ENCODE results near the gene AOC2.

DNA sequence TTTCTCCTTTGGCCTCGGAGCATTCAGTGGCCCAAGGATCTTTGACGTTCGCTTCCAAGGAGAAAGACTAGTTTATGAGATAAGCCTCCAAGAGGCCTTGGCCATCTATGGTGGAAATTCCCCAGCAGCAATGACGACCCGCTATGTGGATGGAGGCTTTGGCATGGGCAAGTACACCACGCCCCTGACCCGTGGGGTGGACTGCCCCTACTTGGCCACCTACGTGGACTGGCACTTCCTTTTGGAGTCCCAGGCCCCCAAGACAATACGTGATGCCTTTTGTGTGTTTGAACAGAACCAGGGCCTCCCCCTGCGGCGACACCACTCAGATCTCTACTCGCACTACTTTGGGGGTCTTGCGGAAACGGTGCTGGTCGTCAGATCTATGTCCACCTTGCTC lies 8.0 kb downstream of the AOC2 start:
- TF ChIP-seq SREBF2 (IDR thresholded peaks at IDR 0.05; ENCODE audit: low read length): no peak
- TF ChIP-seq, protein P1, sequence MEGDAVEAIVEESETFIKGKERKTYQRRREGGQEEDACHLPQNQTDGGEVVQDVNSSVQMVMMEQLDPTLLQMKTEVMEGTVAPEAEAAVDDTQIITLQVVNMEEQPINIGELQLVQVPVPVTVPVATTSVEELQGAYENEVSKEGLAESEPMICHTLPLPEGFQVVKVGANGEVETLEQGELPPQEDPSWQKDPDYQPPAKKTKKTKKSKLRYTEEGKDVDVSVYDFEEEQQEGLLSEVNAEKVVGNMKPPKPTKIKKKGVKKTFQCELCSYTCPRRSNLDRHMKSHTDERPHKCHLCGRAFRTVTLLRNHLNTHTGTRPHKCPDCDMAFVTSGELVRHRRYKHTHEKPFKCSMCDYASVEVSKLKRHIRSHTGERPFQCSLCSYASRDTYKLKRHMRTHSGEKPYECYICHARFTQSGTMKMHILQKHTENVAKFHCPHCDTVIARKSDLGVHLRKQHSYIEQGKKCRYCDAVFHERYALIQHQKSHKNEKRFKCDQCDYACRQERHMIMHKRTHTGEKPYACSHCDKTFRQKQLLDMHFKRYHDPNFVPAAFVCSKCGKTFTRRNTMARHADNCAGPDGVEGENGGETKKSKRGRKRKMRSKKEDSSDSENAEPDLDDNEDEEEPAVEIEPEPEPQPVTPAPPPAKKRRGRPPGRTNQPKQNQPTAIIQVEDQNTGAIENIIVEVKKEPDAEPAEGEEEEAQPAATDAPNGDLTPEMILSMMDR (IDR thresholded peaks at IDR 0.05 in 2 of 3, conservative IDR thresholded peaks at IDR 0.05 in 1 of 3; ENCODE audit: control insufficient read depth in 2 of 3, extremely low read depth in 1 of 3, insufficient read depth in 1 of 3, low read depth in 3 of 3, low read length in 3 of 3): no peak
- TF ChIP-seq, protein P2, sequence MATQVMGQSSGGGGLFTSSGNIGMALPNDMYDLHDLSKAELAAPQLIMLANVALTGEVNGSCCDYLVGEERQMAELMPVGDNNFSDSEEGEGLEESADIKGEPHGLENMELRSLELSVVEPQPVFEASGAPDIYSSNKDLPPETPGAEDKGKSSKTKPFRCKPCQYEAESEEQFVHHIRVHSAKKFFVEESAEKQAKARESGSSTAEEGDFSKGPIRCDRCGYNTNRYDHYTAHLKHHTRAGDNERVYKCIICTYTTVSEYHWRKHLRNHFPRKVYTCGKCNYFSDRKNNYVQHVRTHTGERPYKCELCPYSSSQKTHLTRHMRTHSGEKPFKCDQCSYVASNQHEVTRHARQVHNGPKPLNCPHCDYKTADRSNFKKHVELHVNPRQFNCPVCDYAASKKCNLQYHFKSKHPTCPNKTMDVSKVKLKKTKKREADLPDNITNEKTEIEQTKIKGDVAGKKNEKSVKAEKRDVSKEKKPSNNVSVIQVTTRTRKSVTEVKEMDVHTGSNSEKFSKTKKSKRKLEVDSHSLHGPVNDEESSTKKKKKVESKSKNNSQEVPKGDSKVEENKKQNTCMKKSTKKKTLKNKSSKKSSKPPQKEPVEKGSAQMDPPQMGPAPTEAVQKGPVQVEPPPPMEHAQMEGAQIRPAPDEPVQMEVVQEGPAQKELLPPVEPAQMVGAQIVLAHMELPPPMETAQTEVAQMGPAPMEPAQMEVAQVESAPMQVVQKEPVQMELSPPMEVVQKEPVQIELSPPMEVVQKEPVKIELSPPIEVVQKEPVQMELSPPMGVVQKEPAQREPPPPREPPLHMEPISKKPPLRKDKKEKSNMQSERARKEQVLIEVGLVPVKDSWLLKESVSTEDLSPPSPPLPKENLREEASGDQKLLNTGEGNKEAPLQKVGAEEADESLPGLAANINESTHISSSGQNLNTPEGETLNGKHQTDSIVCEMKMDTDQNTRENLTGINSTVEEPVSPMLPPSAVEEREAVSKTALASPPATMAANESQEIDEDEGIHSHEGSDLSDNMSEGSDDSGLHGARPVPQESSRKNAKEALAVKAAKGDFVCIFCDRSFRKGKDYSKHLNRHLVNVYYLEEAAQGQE (IDR thresholded peaks at IDR 0.05; ENCODE audit: low read depth, low read length): no peak

All from GM12878 (cell line).